ENCODE measurements around the gene THADA. TPM values are rescaled to one million over a fixed set of nuclear protein-coding genes. Genes with fewer than 3 reads are reported as not detected.

THADA gene
- total RNA-seq, 1 experiment from 2014 or later: 20.1 TPM

- no peak overlapping the region for H2BK15ac ChIP-seq (ENCODE audit: low read depth, low read length)
- no peaks in the 10 kb centered on the region for H4K20me1 ChIP-seq (ENCODE audit: control insufficient read depth, insufficient read depth, insufficient read length)
- no peaks in the 10 kb centered on the region for H3K27me3 ChIP-seq (ENCODE audit: insufficient read depth, low read length)
- no peaks in the 10 kb centered on the region for H3K79me2 ChIP-seq (ENCODE audit: insufficient read depth, low read length)
- no peaks in the 10 kb centered on the region for H3K9me3 ChIP-seq (ENCODE audit: control insufficient read depth, low read depth, low read length)
- no peak overlapping the region for H2BK20ac ChIP-seq (ENCODE audit: low read depth, low read length, poor library complexity, severe bottlenecking)
- H3K56ac ChIP-seq (ENCODE audit: insufficient read length, low read depth, low read length): no peak overlapping the region
- no peak overlapping the region for H3T11ph ChIP-seq (ENCODE audit: low read length)
- H3K23me2 ChIP-seq (ENCODE audit: insufficient read length, low read depth, low read length, poor library complexity, severe bottlenecking): no peaks in the 10 kb centered on the region
- H2BK120ac ChIP-seq (ENCODE audit: low read depth, low read length, poor library complexity, severe bottlenecking): no peak overlapping the region
- no peak for DNase-seq
- H3K18ac ChIP-seq (ENCODE audit: insufficient read length, low read depth, low read length): no peak overlapping the region
- H3K9ac ChIP-seq (ENCODE audit: extremely low read depth, insufficient read length, low read length): no peak overlapping the region
- H2AFZ ChIP-seq (ENCODE audit: low read length): no peak overlapping the region
- no peak overlapping the region for H4K91ac ChIP-seq (ENCODE audit: insufficient read length, low read depth, low read length)
- H4K5ac ChIP-seq (ENCODE audit: insufficient read length, low read depth, low read length): no peak overlapping the region
- no CpG with 5 or more reads among the region's 2 CpGs for WGBS (ENCODE audit: extremely low coverage, insufficient read length, low lambda C conversion rate)
- no peak for TF ChIP-seq CTCF (conservative IDR thresholded peaks at IDR 0.05)
- H3K9me3 Mint-ChIP-seq: no peaks in the 10 kb centered on the region
- no peak overlapping the region for H3K4me3 Mint-ChIP-seq
- H3K27me3 Mint-ChIP-seq (ENCODE audit: low read depth): no peaks in the 10 kb centered on the region; the same call in 1 of the 2 replicates
- H3K27ac Mint-ChIP-seq: peak overlapping the region in 1 of 3 experiments; percentile 16; a peak in 1 of 7 replicates
- H3K4me1 Mint-ChIP-seq: no peaks in the 10 kb centered on the region
- H3K4me2 ChIP-seq (ENCODE audit: insufficient read depth, insufficient read length, low read length): no peak overlapping the region
- no peak overlapping the region for H2AK5ac ChIP-seq (ENCODE audit: insufficient read length, low read length)
- no peak overlapping the region for H3K4ac ChIP-seq (ENCODE audit: low read depth, low read length)
- H3K23ac ChIP-seq (ENCODE audit: insufficient read length, low read depth, low read length): no peak overlapping the region
- H4K8ac ChIP-seq (replicated peaks; ENCODE audit: insufficient read length, low read depth, low read length): no peak overlapping the region
- no peaks in the 10 kb centered on the region; a peak in 1 of 7 replicates for H3K36me3 Mint-ChIP-seq (ENCODE audit: insufficient read depth in 1 of 3, low read depth in 3 of 3)
- no peak overlapping the region for H2BK5ac ChIP-seq (ENCODE audit: insufficient read length, low read length)
- H3K14ac ChIP-seq (ENCODE audit: insufficient read depth, low read length): no peak overlapping the region
- H2BK12ac ChIP-seq (ENCODE audit: insufficient read length, low read depth, low read length): no peak overlapping the region
- no peak overlapping the region for H3K27ac ChIP-seq (ENCODE audit: insufficient read length, low read depth, low read length)
- H3K4me1 ChIP-seq (ENCODE audit: insufficient read depth, low read length): no peaks in the 10 kb centered on the region
- no peaks in the 10 kb centered on the region for H3K79me1 ChIP-seq (ENCODE audit: insufficient read depth, low read depth, low read length, poor library complexity, severe bottlenecking)
These were observed 276.3 kb downstream of the THADA start for GRCh38 chr2:43319541-43319940.

Data from H9 (cell line).